Activated CD4-positive, CD25-positive, alpha-beta regulatory T cell treated with anti-CD3 and anti-CD28 coated beads, Interleukin-2, amount 50 U/mL, for 72 hours (primary cell): ENCODE measurements around the gene RPTOR.
"Not testable (repeated sequence)": the region's sequence is repeated elsewhere in the genome, so short reads cannot be mapped to it uniquely, and the experiment has no call there.

Source experiments
- DNase-seq: peaks from one replicate; pipeline ENCODE4 v3.0.0; 2021

Gene RPTOR

DNA sequence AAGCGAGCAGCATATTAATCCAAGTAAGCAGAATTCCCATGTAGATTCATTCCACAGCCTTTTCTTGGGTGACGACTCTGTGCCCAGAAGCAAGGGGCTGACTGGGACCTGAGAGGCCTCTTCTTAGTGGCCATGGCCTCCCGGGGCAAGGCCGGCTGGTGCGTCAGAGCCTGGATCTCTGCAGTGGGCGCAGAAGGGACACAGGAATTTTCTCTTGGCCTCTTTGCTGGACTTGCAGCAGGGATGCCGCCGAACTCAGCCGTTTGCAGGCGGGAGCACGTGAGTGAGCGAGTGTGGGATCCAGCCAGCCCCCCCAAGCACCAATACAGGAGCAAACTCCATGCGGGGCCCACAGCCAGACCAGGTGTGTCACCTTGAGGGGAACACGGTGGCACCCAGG is 151.8 kb downstream of the RPTOR start:
- no peak for DNase-seq

DNA sequence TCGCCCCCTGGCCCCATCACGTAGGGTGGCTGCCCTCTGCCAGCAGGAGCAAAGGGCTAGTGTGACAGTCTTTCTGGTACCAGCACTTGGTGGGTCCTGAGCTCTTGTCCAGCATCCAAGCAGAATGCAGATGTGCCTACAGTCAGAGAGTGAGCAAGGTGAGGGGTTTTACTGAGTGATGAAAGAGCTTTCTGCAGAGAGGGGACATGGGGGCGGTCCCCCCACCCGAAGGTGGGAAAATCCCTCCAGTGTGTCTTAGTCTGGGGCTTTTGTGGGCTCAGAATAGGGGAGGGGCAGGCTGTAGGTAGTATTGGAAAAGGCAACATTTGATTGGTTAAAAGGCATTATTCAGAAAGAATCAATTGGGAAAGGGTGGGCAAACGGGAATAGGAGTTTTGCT is 152.3 kb downstream of the RPTOR start:
- no peak for DNase-seq

GRCh38 chr17:80698297-80698696 is 153.7 kb downstream of the RPTOR start:
- DNase-seq: no peak

- DNase-seq: not testable (repeated sequence)
Measured at GRCh38 chr17:80699205-80699604, 154.6 kb downstream of the RPTOR start.

DNA sequence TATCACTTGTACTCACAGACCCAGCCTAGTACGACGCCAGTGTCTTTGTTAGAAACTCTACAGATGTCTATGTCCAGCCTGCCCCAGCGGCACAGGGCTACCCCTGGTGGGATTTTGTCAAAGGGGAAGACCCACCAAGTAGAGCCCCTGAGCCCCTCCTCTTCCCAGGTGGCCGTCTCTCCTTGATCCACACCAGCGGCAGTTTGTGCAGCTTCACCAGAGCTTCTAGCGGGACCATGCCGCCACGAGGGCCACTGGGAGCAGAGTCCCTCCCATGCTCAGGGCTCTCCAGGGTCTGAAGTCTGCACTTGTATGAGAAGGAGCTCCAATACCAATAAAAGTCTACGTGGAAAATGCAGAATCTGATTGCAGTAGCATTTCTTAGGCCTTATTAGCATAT is 157.1 kb downstream of the RPTOR start:
- no peak for DNase-seq

DNA sequence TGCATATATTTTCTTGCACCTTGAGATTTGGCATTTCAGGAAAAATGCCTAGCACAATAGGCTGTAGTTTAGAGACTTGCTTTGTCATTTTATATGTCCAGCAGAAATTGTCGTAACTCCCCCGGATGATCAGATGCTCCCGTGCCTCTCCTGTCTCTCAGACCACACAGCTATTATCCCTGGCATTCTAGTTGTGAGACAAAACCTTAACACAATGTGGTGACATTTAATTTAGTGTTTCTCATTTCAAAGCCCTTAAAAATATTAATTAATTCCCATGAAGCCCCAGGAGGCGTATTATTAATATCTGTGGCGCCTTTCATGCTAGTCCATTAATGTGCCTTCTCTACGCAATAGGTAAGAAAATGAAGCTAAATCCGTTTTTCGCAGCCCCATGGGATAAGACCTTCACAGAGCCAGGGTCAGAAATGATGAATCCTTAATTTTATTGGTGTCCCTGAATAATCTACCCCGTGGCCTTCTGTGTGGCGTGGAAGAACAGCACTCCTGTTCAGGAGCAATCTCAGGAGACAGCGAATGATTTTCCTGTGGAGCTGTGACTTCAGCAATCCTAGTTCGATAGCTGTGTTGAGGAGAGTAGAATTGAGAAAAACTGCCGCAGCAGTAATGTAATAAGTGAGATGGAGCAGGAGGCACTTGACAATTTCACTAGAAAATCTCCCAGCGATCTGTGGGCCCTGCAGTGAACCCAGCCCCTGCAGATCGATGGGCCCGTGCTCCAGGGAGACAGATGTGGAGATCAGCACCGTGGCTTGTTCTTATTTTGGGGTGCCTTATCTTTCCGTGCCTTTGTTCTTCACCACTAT is 157.9 kb downstream of the RPTOR start:
- DNase-seq: no peak

- DNase-seq: no peak
Measured at GRCh38 chr17:80703142-80703478, 158.5 kb downstream of the RPTOR start.

DNA sequence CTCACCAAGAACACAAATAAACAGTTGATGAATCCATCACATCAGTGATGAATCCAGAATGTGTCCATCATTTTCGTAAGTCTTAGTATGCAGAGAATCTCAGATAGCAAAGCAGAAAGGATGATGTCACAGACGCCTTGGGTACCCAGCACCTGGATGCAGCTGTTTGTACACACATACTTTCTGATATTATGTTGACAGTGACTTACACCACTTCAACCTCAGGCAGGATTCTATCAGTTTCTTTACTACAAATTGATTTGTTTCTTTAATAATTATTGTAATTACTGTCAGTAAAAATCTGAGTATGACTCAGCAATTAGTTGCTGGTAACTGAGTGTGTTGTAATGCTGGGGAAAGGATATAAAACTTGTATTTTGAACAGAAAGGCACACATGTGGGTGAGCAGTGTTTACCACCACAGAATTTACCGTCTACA is 159.8 kb downstream of the RPTOR start:
- DNase-seq: no peak

- DNase-seq: no peak
Measured at GRCh38 chr17:80704894-80705293, 160.3 kb downstream of the RPTOR start.

GRCh38 chr17:80705988-80706387 is 161.3 kb downstream of the RPTOR start:
- no peak for DNase-seq

DNA sequence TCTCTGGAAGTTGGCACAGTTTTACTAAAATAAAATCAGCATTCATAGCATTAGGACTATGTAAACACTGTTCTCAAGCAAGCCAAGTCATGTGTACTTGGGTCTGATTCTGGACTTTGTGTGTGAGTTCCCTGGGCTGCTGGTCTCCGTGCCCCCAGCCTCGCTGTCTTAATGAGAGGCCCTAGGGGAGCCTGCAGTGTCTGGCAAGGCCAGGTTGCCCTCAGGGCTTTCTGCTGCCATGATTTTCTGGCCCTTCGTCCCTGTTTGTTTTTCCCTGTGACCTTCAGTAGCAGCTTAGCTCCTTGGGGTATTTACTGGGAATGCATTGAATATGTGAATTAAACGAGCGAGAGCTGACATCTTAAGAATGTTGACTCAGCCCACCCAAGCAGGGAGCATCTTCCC is 161.8 kb downstream of the RPTOR start:
- no peak for DNase-seq

DNA sequence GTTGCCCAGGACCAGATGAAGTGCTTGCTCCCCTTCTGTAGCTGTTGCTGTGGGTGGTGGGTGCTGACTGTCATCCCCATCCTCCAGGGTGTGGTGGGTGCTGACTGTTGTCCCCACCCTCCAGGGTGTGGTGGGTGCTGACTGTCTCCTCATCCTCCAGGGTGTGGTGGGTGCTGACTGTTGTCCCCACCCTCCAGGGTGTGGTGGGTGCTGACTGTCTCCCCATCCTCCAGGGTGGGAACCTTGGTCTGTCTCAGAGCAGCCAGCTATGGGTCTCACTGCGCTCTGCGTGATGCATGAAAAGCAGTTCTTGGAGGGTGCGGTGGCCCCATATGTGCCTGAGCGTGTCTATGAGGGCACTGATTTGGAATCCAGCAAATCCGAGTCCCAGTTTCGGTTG is 163.8 kb downstream of the RPTOR start:
- DNase-seq: no peak

DNA sequence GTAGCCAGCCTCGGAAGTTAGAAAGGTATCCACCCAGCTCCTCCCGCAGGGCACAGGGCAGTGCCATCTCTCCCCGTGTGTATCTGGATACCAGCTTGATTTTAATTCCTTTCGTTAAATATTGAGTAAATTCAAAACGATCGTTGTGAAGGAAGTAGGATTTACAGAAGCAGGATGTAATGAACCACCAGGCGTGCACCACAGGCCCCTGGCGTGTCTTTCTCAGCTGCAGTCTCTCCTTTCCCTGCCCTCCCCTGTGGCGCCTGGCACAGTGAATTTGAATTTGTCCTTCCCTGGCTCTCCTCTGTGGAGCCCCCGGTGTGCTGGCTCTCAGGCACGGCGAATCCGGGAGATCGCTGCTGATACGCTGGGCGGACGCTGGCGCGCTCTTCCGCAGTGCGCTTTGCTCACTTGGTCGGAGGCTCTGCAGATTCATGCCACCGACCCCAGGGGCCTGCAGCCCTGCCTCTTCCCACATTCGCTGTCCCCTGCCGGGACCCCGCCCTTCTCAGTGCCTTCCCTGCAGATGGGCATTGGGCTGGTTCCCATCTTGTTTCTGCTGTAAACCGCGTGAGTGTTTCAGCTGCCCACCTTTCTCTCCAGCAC is 164.6 kb downstream of the RPTOR start:
- DNase-seq: no peak

- DNase-seq: no peak
Measured at GRCh38 chr17:80710714-80711302, 166.2 kb downstream of the RPTOR start.

- DNase-seq: no peak
Measured at GRCh38 chr17:80712089-80712488, 167.5 kb downstream of the RPTOR start.

- no peak for DNase-seq
Measured at GRCh38 chr17:80712606-80713005, 168.0 kb downstream of the RPTOR start.

DNA sequence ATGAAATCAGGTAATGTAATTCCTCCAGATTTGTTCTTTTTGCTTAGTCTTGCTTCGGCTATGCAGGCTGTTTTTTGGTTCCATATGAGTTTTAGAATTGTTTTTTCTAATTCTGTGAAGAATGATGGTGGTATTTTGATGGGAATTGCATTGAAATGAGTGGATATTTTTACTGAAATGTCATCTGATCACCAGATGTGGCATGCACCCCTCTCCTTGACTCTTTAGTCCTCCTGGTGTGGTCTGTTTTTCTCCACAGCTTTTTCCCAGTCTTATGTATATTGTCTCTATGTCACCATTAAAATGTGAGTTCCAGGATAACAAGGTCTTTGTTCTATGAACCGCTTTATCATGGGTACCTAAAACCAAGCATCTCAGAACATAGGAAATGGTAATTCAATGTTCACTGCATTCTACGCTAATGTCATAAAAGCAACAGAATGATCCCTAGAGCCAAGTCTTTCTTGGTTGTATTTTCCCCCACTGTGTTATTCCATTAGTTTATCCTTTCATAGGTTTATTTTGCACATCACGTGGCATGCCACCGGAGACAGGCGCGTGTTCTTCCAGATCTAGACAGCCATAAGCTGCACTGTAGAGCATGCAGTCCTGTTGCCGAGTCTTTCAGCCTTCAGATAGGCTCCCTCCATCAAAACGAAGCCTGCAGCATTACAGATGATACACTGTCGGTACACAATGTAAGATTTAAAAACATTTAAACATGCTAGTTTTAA is 172.5 kb downstream of the RPTOR start:
- no peak for DNase-seq

- DNase-seq: no peak
Measured at GRCh38 chr17:80717720-80718083, 173.1 kb downstream of the RPTOR start.

GRCh38 chr17:80718428-80718827 is 173.8 kb downstream of the RPTOR start:
- DNase-seq: no peak

DNA sequence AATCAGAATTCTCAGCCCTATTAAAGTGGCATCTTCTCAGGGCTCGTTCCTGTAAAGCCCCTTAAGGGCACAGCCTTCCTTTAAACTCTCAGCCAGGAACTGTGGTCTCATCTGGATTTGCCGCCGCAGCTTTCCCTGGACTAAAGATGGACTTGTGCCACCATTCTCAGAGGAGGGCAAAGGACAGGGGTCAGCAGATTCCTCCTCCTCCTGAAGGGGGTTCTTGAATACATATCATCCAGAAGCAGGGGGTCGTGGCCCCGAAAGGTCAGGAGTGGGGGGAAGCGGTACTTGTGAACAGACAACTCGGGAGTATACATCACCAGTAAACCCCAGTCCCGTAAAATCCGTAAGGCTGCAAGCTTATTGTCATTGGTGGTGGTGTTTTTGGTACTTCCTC is 174.8 kb downstream of the RPTOR start:
- no peak for DNase-seq

DNA sequence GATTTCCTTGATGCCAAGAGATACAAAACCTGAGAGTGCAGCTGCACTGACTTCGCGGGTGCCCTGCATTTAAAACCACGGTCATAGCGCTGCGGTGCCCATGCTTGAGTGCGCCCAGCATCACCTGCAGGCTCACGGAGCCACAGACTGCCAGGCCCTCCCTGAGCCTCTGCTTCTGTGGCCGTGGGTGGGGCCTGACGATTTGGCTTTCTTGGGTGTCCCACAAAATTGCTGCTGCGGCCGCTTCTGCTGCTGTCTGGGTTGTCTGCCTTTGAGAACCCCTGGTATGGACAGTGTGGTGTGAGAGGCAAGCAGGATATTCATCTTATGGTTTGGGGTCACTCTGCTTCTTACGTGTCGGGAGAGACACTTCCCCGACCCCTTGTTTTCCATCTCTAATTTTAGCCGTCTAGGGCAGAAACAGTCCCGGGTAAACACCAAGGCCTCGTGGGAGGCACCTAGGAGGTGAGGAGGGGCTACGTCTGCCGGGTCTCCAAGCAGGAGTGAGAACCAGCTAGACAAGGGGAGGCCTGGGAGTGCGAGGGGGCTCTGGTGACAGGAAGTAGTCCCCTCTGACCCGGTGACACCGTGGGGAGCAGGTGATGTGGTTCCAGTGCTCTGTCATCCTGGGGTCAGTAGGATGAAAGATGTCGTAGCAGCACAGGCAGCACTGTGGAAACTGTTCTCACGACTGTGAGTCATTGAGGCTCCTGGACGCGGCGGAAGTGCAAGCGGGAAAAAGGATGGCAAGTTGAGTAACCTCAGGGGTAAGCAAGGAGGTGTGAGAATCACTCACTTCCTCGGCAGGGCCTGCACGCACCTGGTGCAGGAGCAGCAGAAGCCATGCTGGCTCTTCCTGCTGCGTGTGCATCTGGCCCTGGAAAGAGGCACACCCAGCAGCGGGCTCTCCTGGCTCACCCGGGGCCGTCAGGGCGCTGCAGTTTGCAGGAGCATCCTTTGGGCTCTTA is 176.3 kb downstream of the RPTOR start:
- peak; percentile 47 for DNase-seq

DNA sequence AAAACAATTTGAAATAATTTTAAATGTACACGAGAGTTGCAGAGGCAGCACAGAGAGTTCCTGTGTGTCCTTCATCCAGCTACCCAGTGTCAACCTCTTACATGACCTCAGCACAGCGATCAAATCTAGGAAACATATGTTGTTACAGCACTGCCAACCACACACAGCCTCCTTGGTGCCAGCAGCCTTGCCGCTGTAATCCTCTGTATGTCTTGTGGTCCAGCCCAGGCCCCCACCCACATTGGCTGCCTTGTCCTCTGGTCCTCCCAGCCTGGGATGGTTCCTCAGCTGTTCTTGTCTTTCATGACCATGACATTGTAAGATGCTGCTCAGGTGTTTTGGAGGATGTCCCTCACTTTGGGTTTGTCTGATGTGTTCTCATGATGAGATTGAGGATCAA is 178.0 kb downstream of the RPTOR start:
- no peak for DNase-seq
